ENCODE results near the gene UNC5C. TPM values are rescaled to one million over a fixed set of nuclear protein-coding genes. Genes with fewer than 3 reads are reported as not detected.

Gene UNC5C
- total RNA-seq, 1 experiment from 2014 or later = 1.0 TPM

GRCh38 chr4:95494186-95494585 is 54.6 kb downstream of the UNC5C start:
- DNase-seq (ENCODE audit: low spot score) (no peak), ATAC-seq (no peak)
- ChIA-PET POLR2A (no interaction called here), CTCF (no interaction called here)
- no peak for TF ChIP-seq ZNF281 (CRISPR knock-in tag; IDR thresholded peaks at IDR 0.05)
- TF ChIP-seq ATF6 (CRISPR knock-in tag; IDR thresholded peaks at IDR 0.05) = no peak
- no peak for TF ChIP-seq USF2 (CRISPR knock-in tag; IDR thresholded peaks at IDR 0.05)
- TF ChIP-seq ZNF219 (CRISPR knock-in tag; IDR thresholded peaks at IDR 0.05; ENCODE audit: borderline replicate concordance) = no peak
- TF ChIP-seq AFF4 (CRISPR knock-in tag; IDR thresholded peaks at IDR 0.05; ENCODE audit: borderline replicate concordance) = no peak
- no peak for TF ChIP-seq TCF7 (CRISPR knock-in tag; IDR thresholded peaks at IDR 0.05; ENCODE audit: low read depth)
- TF ChIP-seq NR2C2 (CRISPR knock-in tag; IDR thresholded peaks at IDR 0.05) = no peak
- TF ChIP-seq KAT7 (CRISPR knock-in tag; IDR thresholded peaks at IDR 0.05; ENCODE audit: borderline replicate concordance) = no peak
- no peak for TF ChIP-seq TEAD4 (CRISPR knock-in tag; IDR thresholded peaks at IDR 0.05)
- TF ChIP-seq FOXK1 (CRISPR knock-in tag; IDR thresholded peaks at IDR 0.05) = no peak
- TF ChIP-seq MXD4 (CRISPR knock-in tag; IDR thresholded peaks at IDR 0.05; ENCODE audit: borderline replicate concordance) = no peak
- no peak for TF ChIP-seq GTF2I (CRISPR knock-in tag; conservative IDR thresholded peaks at IDR 0.05)
- TF ChIP-seq ZNF423 (CRISPR knock-in tag; IDR thresholded peaks at IDR 0.05) = no peak
- TF ChIP-seq ZNF532 (CRISPR knock-in tag; IDR thresholded peaks at IDR 0.05; ENCODE audit: borderline replicate concordance) = no peak
- TF ChIP-seq USF1 (CRISPR knock-in tag; IDR thresholded peaks at IDR 0.05) = no peak
- Mint-ChIP-seq H3K27me3 (ENCODE audit: low read depth) (no peaks in the 10 kb centered on the region), H3K36me3 (no peaks in the 10 kb centered on the region), H3K9me3 (peaks cover 4% of the 10 kb centered on the region), H3K27ac (no peak overlapping the region), H3K4me1 (no peaks in the 10 kb centered on the region), H3K4me3 (no peak overlapping the region)
